ENCODE data around the gene RUNX2.

RUNX2 gene

GRCh38 chr6:45591306-45591705 is 263.2 kb downstream of the RUNX2 start:
- H3K79me2 ChIP-seq (ENCODE audit: insufficient read depth, low read depth), result no peaks in the 10 kb centered on the region
- no peak for TF ChIP-seq CTCF (conservative IDR thresholded peaks at IDR 0.05; ENCODE audit: low read depth, low read length)
- no peak overlapping the region for H2AFZ ChIP-seq (ENCODE audit: low read depth)
- no peak overlapping the region for H3K27ac ChIP-seq
- peak overlapping the region; percentile 88; the same call in 1 of the 2 replicates for H3K4me2 ChIP-seq
- H3K4me1 ChIP-seq (ENCODE audit: low read depth, poor library complexity, severe bottlenecking), result peaks cover 99% of the 10 kb centered on the region
- H3K36me3 ChIP-seq (ENCODE audit: insufficient read depth), result no peaks in the 10 kb centered on the region
- H4K20me1 ChIP-seq (ENCODE audit: insufficient read depth), result no peaks in the 10 kb centered on the region
- no peak overlapping the region for H3K4me3 ChIP-seq (IDR thresholded peaks at IDR 0.05; ENCODE audit: insufficient read depth, low read depth, low read length)
- H3K27me3 ChIP-seq (ENCODE audit: insufficient read depth, low read depth), result no peaks in the 10 kb centered on the region
- no peak overlapping the region for H3K9ac ChIP-seq

GRCh38 chr6:45591890-45592289 is 263.8 kb downstream of the RUNX2 start:
- no peak overlapping the region for H3K27ac ChIP-seq
- H3K4me2 ChIP-seq, result 0 out of 2 replicates have a peak overlapping the region, but pooled peaks have one; percentile 88
- TF ChIP-seq CTCF (conservative IDR thresholded peaks at IDR 0.05; ENCODE audit: low read depth, low read length), result no peak
- H3K27me3 ChIP-seq (ENCODE audit: insufficient read depth, low read depth), result no peaks in the 10 kb centered on the region
- no peak overlapping the region for H2AFZ ChIP-seq (ENCODE audit: low read depth)
- no peaks in the 10 kb centered on the region for H3K79me2 ChIP-seq (ENCODE audit: insufficient read depth, low read depth)
- no peak overlapping the region for H3K4me3 ChIP-seq (IDR thresholded peaks at IDR 0.05; ENCODE audit: insufficient read depth, low read depth, low read length)
- peaks cover 93% of the 10 kb centered on the region for H3K4me1 ChIP-seq (ENCODE audit: low read depth, poor library complexity, severe bottlenecking)
- no peaks in the 10 kb centered on the region for H4K20me1 ChIP-seq (ENCODE audit: insufficient read depth)
- no peaks in the 10 kb centered on the region for H3K36me3 ChIP-seq (ENCODE audit: insufficient read depth)
- H3K9ac ChIP-seq, result no peak overlapping the region

- H3K4me3 ChIP-seq (IDR thresholded peaks at IDR 0.05; ENCODE audit: insufficient read depth, low read depth, low read length), result no peak overlapping the region
- no peaks in the 10 kb centered on the region for H3K27me3 ChIP-seq (ENCODE audit: insufficient read depth, low read depth)
- no peak overlapping the region for H3K27ac ChIP-seq
- no peak overlapping the region for H2AFZ ChIP-seq (ENCODE audit: low read depth)
- peak overlapping the region; percentile 11; the same call in 1 of the 2 replicates for H3K4me2 ChIP-seq
- TF ChIP-seq CTCF (conservative IDR thresholded peaks at IDR 0.05; ENCODE audit: low read depth, low read length), result no peak
- no peaks in the 10 kb centered on the region for H3K36me3 ChIP-seq (ENCODE audit: insufficient read depth)
- H3K79me2 ChIP-seq (ENCODE audit: insufficient read depth, low read depth), result no peaks in the 10 kb centered on the region
- no peaks in the 10 kb centered on the region for H4K20me1 ChIP-seq (ENCODE audit: insufficient read depth)
- no peak overlapping the region for H3K9ac ChIP-seq
- peaks cover 82% of the 10 kb centered on the region for H3K4me1 ChIP-seq (ENCODE audit: low read depth, poor library complexity, severe bottlenecking)
These were observed 264.9 kb downstream of the RUNX2 start for GRCh38 chr6:45592991-45593390.

GRCh38 chr6:45595010-45595851 is 267.1 kb downstream of the RUNX2 start:
- Histone ChIP-seq H3K9ac (no peak overlapping the region), H3K79me2 (ENCODE audit: insufficient read depth, low read depth) (no peaks in the 10 kb centered on the region), H3K4me1 (ENCODE audit: low read depth, poor library complexity, severe bottlenecking) (peaks cover 66% of the 10 kb centered on the region), H4K20me1 (ENCODE audit: insufficient read depth) (no peaks in the 10 kb centered on the region), H3K4me2 (peak overlapping the region; percentile 46), H3K4me3 (IDR thresholded peaks at IDR 0.05; ENCODE audit: insufficient read depth, low read depth, low read length) (no peak overlapping the region), H2AFZ (ENCODE audit: low read depth) (no peak overlapping the region), H3K27me3 (ENCODE audit: insufficient read depth, low read depth) (no peaks in the 10 kb centered on the region), H3K27ac (no peak overlapping the region), H3K36me3 (ENCODE audit: insufficient read depth) (no peaks in the 10 kb centered on the region)
- no peak for TF ChIP-seq CTCF (conservative IDR thresholded peaks at IDR 0.05; ENCODE audit: low read depth, low read length)
